Keratinocyte (primary cell): ENCODE measurements around the gene INSIG1. TPM values are rescaled to one million over a fixed set of nuclear protein-coding genes. Genes with fewer than 3 reads are reported as not detected.

Experiments used
- DNase-seq: peaks from one replicate; pipeline ENCODE4 v3.0.0-alpha.2; 2011; ENCODE audit warnings: low read depth, missing footprints, low spot score
- FAIRE-seq: peaks from 2 replicates; lab custom pipeline; 2011; peaks lifted over from hg19 to GRCh38; lab: Jason Lieb, UNC
- H2AFZ ChIP-seq: 2 replicates; pipeline ENCODE4 v1.6.0; 2012; ENCODE audit warnings: low read length, control low read depth, inconsistent platforms; ENCODE audit not compliant: control insufficient read depth
- H3K27ac ChIP-seq: 2 replicates; pipeline ENCODE4 v1.5.1; 2011; ENCODE audit warnings: low read length; ENCODE audit not compliant: control insufficient read depth, insufficient read depth
- H3K27me3 ChIP-seq: 3 replicates; pipeline ENCODE4 v1.6.0; 2011; ENCODE audit warnings: low read length; ENCODE audit not compliant: control insufficient read depth, insufficient read depth; ENCODE audit errors: extremely low read depth
- H3K36me3 ChIP-seq, 2 experiments: 2 replicates in 1 of 2; 3 replicates in 1 of 2; pipeline ENCODE4 v1.5.1; 2011; ENCODE audit warnings: low read length in 2 of 2, mild to moderate bottlenecking in 1 of 2; ENCODE audit not compliant: control insufficient read depth in 2 of 2, insufficient read depth in 2 of 2; ENCODE audit errors: extremely low read depth in 1 of 2
- H3K4me1 ChIP-seq: 3 replicates; pipeline ENCODE4 v1.5.1; 2011; ENCODE audit warnings: low read length; ENCODE audit not compliant: control insufficient read depth, insufficient read depth; ENCODE audit errors: extremely low read depth
- H3K4me2 ChIP-seq: 3 replicates; pipeline ENCODE4 v1.6.0; 2011; ENCODE audit warnings: low read depth, low read length; ENCODE audit not compliant: control insufficient read depth, insufficient read depth; ENCODE audit errors: extremely low read depth
- H3K4me3 ChIP-seq, 3 experiments: fragments of 200-600 bp in 1 of 3; sonication (generic) in 1 of 3; 2 replicates in 2 of 3; 3 replicates in 1 of 3; pipeline ENCODE4 v1.5.1; 2011 to 2016; ENCODE audit warnings: low read length in 3 of 3, mild to moderate bottlenecking in 3 of 3, control low read depth in 2 of 3, inconsistent platforms in 1 of 3, low read depth in 1 of 3, mixed read lengths in 1 of 3, mixed run types in 1 of 3, moderate library complexity in 1 of 3; ENCODE audit not compliant: control insufficient read depth in 2 of 3, insufficient read depth in 2 of 3; ENCODE audit errors: extremely low read depth in 1 of 3
- H3K79me2 ChIP-seq: 2 replicates; pipeline ENCODE4 v1.6.0; 2012; ENCODE audit warnings: low read length; ENCODE audit not compliant: control insufficient read depth, insufficient read depth
- H3K9ac ChIP-seq: 3 replicates; pipeline ENCODE4 v1.6.0; 2011; ENCODE audit warnings: low read length; ENCODE audit not compliant: control insufficient read depth, insufficient read depth; ENCODE audit errors: extremely low read depth
- H3K9me1 ChIP-seq: 3 replicates; pipeline ENCODE4 v1.6.0; 2011; ENCODE audit warnings: low read length; ENCODE audit not compliant: control insufficient read depth, insufficient read depth; ENCODE audit errors: extremely low read depth
- H3K9me3 ChIP-seq: 2 replicates; pipeline ENCODE4 v1.5.1; 2012; ENCODE audit warnings: low read depth, low read length; ENCODE audit not compliant: control insufficient read depth
- H4K20me1 ChIP-seq: 3 replicates; pipeline ENCODE4 v1.6.0; 2011; ENCODE audit warnings: low read length; ENCODE audit not compliant: control insufficient read depth, insufficient read depth; ENCODE audit errors: extremely low read depth
- CTCF ChIP-seq, 3 experiments: IDR thresholded peaks in 1 of 3; conservative IDR thresholded peaks in 1 of 3; optimal IDR thresholded peaks in 1 of 3; 2 replicates in 2 of 3; 3 replicates in 1 of 3; pipeline versions ENCODE3 to v1.5.1; 2011; ENCODE audit warnings: low read length in 3 of 3, mild to moderate bottlenecking in 3 of 3, moderate library complexity in 2 of 3, control low read depth in 1 of 3, inconsistent platforms in 1 of 3; ENCODE audit not compliant: insufficient read depth in 2 of 3; ENCODE audit errors: extremely low read depth in 1 of 3
- EZH2 ChIP-seq: IDR thresholded peaks from one replicate; pipeline ENCODE4 v1.6.1; 2012; ENCODE audit warnings: inconsistent platforms, mild to moderate bottlenecking, low read length, moderate library complexity
- dilution Hi-C: fragments of 300-500 bp; cut with MboI; formaldehyde crosslinking; loops from one replicate; pipeline ENCODE4 v1.7.0; 2020; ENCODE audit warnings: low sequenced_read_pairs; ENCODE audit not compliant: extremely low pct_ligation_motif_present
- polyA plus RNA-seq, 5 experiments: library from polyadenylated mRNA; depleted of rRNA in 3 of 5; stranded (reverse) in 3 of 5; stranded (forward) in 1 of 5; unstranded in 1 of 5; fragments of >200 nt; gene quantifications; 1 replicate in 1 of 5; 2 replicates in 3 of 5; 3 replicates in 1 of 5; pipeline versions ENCODE4 v1.2.1 to v1.2.3, GENCODE V29; 2011 to 2012; ENCODE audit warnings: missing spikeins in 2 of 5, low read depth in 1 of 5, low replicate concordance in 1 of 5

The INSIG1 gene
- polyA plus RNA-seq, 1 donor (not counting 4 experiments of a cell fraction or from before 2014, with no cell fraction given): 104 TPM

- Histone ChIP-seq H3K9me3 (peaks cover 2% of the 10 kb centered on the region), H3K4me3 (no peak overlapping the region), H4K20me1 (no peaks in the 10 kb centered on the region), H3K9ac (no peak overlapping the region), H3K4me2 (no peak overlapping the region), H3K9me1 (no peaks in the 10 kb centered on the region), H3K4me1 (no peaks in the 10 kb centered on the region), H3K36me3 (no peaks in the 10 kb centered on the region), H2AFZ (no peak overlapping the region), H3K79me2 (no peaks in the 10 kb centered on the region), H3K27ac (no peak overlapping the region), H3K27me3 (peaks cover 13% of the 10 kb centered on the region)
- FAIRE-seq (no peak), DNase-seq (no peak)
- TF ChIP-seq CTCF (optimal IDR thresholded peaks at IDR 0.05 in 1 of 3, IDR thresholded peaks at IDR 0.05 in 1 of 3, conservative IDR thresholded peaks at IDR 0.05 in 1 of 3; ENCODE audit: extremely low read depth in 1 of 3, insufficient read depth in 2 of 3, low read length in 3 of 3) (no peak), EZH2 (no peak)
- dilution Hi-C loops: no loop called here
Measured at GRCh38 chr7:155355176-155355575, 57.5 kb downstream of the INSIG1 start.

- Histone ChIP-seq H3K4me2 (no peak overlapping the region), H3K9me3 (peaks cover 2% of the 10 kb centered on the region), H3K4me1 (no peaks in the 10 kb centered on the region), H3K9me1 (no peaks in the 10 kb centered on the region), H3K27ac (no peak overlapping the region), H4K20me1 (no peaks in the 10 kb centered on the region), H3K79me2 (no peaks in the 10 kb centered on the region), H3K4me3 (no peak overlapping the region), H3K36me3 (no peaks in the 10 kb centered on the region), H2AFZ (no peak overlapping the region), H3K9ac (no peak overlapping the region), H3K27me3 (peaks cover 13% of the 10 kb centered on the region)
- DNase-seq (no peak), FAIRE-seq (no peak)
- dilution Hi-C loops: no loop called here
- TF ChIP-seq CTCF (optimal IDR thresholded peaks at IDR 0.05 in 1 of 3, IDR thresholded peaks at IDR 0.05 in 1 of 3, conservative IDR thresholded peaks at IDR 0.05 in 1 of 3; ENCODE audit: extremely low read depth in 1 of 3, insufficient read depth in 2 of 3, low read length in 3 of 3) (no peak), EZH2 (no peak)
Measured at GRCh38 chr7:155355745-155356144, 58.1 kb downstream of the INSIG1 start.
